Forelimb muscle (tissue), 1 donor: ENCODE results near the gene ARL6IP5. TPM values are rescaled to one million over a fixed set of nuclear protein-coding genes. Genes with fewer than 3 reads are reported as not detected.
A peak's percentile ranks its signal among the peaks of the same experiment; 100 is the strongest.

Experiments
- DNase-seq: peaks from one replicate; pipeline ENCODE4 v3.0.0-alpha.2; 2013; ENCODE audit warnings: low read depth
- polyA plus RNA-seq: library from polyadenylated mRNA; unstranded; fragments of 120-200 nt; gene quantifications from one replicate; pipeline ENCODE4 v1.2.1, GENCODE V29; 2013; ENCODE audit not compliant: insufficient read length

Gene ARL6IP5, protein sequence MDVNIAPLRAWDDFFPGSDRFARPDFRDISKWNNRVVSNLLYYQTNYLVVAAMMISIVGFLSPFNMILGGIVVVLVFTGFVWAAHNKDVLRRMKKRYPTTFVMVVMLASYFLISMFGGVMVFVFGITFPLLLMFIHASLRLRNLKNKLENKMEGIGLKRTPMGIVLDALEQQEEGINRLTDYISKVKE
- 121 TPM for polyA plus RNA-seq

DNA sequence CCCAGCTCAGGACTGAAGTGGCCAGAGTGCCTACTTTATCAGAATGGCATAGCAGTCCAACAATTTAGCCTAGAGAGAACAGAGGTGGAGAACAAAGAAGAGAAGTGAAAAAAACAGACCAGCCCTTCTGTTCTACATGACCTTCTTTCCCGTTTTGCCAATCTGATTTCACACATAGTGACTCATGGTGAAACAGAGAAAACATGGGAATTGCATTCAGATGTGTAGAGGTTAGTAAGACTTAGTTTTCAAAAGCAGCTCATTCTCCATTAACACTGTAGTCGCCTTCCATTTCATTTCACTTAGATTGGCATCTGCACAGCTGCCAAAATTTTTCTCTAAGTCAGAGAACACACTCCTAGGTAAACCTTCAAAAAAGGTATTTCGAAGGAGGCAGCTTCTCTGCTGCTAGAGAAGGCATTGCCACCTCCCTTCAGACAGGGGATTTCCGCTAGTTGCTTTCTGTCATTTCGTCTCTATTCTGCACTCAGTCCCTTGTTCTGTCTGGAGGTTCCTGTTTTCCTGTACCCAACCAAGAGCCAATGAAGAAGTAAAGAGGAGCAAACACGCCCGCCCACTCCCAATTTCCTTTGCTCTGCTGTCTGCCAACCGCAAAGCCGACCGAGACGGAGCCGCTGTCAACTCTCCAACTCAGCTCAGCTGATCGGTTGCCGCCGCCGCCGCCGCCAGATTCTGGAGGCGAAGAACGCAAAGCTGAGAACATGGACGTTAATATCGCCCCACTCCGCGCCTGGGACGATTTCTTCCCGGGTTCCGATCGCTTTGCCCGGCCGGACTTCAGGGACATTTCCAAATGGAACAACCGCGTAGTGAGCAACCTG lies at the start of gene ARL6IP5:
Gene ARL6IP5, plus strand, starts transcription at position 612 of the 842 bp plus-strand sequence. Its CDS starts 111 bp downstream, at position 723.
- DNase-seq: peak; percentile 87

DNA sequence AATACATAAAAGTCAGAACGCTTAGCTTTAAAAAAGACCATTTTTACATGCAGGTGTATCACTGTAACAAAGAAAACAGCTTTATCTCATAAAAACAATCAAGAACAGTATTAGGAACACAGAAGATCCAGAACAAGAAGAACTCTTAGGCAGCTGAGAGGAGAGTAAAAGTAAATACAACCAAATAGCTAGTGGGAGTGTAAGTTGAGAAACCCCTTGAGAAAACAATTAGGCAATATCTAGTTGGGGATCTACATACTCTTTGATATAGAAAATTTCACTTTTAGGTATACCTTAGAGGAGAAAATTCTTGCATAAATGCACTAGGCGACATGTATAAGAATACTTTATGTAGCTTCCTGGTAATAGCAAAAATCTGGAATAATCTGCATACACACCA lies 40.1 kb upstream of the ARL6IP5 start:
- no peak for DNase-seq

DNA sequence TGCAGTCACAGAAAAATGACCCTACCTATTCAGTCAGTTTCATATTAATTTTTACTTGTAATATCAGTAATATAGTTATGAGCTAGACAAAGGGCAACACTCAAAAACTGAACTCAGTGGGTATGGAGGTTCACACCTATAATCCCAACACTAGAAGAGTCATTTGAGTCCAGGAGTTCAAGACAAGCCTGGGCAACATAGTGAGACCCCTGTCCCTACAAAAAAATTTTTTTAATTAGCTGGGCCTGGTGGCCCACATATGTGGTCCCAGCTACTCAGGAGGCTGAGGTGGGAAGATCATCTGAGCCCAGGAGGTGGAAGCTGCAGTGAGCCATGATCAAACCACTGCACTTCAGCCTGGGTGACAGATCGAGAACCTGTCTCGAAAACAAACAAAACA lies 35.7 kb upstream of the ARL6IP5 start:
- no peak for DNase-seq

DNA sequence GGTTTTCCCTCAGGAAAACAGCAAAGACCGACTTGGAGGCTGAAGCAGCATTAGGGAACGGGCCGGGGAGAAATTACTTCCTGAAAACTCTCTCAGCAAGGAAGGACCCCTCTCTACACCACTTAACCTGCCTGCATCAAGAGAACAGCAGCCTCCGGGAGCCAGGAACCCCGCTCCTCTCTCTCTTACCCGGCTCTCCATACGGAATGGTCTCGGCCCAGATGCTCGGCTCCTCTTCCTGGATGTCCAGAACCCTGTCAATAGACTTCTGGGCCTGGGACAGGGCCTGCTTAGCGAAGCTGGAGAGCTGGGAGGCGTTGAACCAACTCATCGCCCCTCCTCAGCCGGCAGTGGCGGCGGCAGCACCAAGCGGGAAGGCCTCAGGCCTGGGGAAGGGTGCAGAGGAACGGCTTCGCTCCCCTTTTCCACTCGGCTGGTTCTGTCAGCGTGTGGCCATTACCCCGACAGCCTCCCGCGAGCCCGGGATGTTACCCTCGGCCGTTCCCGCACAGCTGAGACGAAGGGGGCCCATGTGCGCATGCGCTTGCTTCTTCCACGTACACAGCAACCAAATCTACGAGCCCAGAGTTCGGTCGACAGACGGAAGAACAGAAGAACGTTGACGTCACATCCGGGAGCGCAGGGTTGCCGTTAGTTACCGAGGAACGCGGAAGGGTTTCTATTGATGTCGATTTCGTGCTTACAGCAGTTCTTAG lies 32.8 kb upstream of the ARL6IP5 start, which contains the start of gene TMF1:
Gene TMF1, minus strand, starts transcription at position 578 of the 716 bp plus-strand sequence. Its CDS starts 247 bp downstream, at position 331.
- peak; percentile 99 for DNase-seq

DNA sequence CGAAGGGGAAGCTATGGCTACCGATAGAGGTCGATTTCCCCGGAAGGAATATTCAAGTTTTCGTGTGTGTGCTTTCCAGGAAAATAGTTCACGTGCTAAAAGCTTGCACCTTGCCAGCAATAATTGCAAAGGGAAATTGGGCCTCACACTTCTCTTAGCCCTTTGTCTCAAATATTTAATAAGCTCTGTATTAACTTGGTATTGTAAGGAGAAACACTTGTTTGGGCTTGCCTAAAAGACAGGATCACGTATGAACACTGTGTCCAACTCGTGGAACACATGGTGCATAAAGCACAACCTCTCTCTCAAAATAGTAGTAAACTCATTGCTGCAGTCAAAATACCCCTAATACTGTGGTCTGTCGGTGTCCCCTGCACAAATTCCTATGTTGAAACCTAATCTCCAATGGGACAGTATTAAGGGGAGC lies 32.3 kb upstream of the ARL6IP5 start:
- no peak for DNase-seq

DNA sequence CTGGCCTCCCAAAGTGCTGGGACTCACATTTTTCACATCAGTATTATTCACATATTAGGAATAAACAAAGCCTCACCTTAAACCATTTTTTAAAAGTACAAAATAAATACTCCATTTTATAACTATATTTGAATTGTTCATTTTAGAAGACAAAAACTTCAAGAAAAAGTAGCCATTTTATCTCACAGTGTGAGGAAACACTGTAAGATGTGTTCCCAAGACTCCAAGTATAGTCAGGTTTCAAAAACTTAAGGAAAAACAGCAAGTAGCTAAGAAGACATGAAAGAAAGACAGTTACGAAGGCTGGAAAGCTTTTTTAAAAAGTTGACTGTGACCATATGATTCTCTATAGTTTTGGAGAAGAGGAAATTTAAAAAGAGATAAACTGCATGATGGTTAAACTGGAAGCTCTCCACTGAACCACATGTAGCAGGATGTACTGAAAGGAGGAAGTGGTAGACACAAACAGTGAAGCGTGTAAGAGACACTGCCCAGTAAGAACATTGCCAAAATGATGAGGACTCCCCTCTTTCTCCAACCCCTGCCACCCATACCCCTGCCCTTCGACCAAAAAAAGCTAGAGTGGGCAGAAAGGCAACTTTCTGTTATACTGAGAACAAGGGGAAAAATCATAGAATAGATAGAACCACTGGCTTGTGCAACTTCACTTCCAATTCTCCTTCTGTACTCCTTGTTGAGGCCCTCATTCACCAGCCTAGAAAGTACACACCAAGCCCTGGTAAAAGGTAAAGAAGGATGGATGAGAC lies 26.4 kb upstream of the ARL6IP5 start:
- DNase-seq: no peak

DNA sequence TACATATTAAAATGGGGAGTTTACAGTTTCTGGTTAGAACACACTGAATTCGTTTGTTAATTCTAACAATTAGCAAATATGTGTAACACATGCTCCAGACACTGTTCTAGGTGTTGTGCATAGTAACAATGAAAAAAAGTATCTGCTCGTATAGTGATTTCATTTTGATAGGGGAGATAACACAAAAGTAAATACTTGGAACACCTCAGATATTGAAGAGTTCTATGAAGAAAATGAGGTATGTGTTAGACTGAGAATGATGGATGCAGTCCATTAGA lies 25.9 kb upstream of the ARL6IP5 start:
- DNase-seq: no peak

DNA sequence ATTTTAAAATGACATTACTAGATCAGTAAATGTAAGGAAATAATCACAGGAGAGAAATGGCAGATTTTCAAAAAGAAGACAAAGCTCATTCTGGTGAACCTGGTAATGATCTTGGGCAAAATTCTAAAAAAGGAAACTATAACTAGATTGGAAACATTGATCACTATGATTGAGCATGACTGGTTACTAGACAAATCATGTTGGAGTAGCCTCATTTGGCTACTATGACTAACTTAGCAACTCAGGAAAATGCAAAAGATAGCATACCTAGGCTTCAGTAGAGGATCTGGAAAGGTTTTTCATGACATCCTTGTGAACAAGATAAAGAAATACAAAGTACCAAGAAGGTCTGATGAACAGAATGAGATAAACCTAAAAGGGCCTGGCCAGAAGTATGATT lies 25.0 kb upstream of the ARL6IP5 start:
- no peak for DNase-seq

DNA sequence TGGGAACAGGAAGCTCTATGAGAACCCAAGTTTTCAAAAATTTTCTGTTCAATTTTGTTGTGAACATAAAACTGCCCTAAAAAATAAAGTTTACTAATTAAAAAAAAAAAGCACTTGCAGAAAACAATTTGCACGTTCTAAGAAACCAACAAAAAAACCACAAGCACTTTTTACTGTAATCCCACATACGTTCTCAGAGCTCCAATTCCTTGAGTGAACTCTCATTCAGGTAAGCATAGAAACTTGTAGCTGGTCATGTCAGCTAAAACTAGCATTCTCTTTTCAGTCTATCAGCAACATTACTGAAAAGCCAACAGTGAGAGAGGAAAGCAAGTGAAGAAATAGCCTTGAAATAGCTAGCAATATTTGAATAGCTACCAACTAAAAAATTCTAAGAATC lies 21.1 kb upstream of the ARL6IP5 start:
- DNase-seq: no peak

DNA sequence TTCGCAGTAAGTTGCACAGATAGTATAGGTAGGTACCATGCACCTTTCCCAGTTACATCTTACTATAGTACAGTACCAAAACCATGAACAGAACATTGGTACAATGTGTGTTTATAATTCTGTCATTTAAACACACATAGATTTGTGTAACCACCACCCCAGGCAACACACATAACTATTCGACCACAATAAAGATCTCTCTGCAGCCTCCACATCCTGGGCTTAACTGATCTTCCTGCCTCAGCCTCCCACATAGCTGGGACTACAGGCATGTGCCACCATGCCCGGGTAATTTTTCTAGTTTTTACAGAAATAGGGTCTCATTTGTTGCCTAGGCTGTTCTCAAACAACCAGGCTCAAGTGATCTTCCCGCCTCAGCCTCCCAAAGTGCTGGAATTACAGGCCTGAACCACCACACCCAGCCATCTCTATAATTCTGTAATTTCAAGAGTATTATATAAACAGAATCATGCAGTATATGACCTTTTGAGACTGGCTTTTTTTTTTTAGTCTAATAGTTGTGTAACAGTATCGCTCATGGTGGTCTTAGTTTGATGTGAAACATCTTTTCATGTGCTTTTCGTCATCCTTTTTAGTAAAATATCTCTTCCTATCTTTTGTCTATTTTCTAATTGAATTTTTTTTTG lies 19.3 kb upstream of the ARL6IP5 start:
- DNase-seq: no peak

DNA sequence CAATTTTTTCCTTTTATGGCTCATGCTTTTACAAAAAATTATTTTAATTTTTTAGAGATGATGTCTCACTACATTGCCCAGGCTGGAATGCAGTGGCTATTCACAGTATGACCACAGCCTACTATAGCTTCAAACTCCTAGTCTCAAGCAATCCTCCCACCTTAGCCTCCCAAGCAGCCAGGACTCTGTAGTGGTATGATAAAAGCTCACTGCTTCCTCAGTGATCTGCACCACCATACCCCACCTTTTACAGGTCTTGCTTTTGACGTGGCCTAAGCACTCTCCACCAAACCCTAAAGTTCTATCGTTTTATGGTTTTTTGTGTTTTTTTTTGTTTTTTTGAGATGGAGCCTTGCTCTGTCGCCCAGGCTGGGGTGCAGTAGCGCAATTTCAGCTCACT lies 18.6 kb upstream of the ARL6IP5 start:
- DNase-seq: no peak

DNA sequence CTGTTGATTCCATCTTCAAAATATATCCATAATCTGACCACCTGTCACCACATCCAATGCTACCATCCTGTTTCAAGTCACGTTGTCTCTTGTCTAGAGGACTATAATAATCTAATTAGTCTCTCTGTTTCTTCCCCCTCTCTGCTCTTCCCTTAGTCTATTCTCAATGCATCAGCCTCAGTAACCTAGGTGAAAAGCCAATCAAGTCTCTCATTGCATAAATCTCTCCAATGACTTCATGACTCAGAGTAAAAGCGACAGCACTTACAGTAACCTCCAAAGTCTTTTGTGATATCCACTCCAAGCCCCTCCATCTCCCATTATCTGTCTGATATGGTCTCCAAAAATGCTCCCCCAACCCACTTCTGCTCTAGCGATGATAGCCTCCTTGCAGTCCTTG lies 11.8 kb upstream of the ARL6IP5 start:
- DNase-seq: no peak

DNA sequence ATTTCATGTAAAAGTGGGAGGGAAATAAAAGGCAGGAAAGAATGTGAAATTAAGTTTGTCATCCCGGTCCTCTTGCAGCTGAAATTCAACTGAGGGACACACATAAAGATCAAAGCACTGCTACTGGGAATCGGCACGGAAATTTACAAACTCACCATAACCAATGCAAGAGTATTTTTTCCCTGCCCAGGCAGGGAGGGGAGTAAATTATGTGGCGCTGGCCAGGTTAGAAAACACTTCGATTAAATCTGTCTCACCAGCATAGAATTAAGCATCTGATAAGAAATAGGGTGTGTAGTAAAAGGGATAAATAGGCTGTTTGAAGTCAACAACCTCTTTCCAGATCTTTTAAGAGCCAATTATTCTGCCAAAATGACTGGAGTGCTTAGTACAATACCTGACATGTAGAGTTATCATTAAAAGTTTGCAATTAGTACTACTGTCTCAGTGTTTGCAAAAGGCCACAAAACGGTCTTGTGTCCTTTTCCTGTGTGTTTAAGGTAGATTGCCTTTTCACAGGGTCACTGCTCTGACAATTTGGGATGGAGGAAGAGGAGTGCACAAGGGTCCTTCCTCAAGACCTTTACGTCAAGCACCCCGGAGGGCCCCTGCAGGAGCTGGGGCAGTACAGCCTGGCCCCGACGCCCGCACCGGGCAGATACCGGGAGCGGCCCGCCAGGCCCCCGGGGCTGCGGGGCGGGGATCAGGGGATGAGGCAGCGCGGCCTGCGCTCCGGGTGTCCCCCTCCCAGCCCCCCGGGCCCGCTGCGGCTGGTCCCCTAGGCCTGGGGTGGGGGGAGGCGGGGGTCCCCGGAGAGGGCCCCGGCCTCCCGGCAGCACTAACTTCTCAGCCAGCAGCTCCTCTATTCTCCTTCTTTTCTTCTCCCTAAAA lies 5.2 kb upstream of the ARL6IP5 start:
- no peak for DNase-seq

DNA sequence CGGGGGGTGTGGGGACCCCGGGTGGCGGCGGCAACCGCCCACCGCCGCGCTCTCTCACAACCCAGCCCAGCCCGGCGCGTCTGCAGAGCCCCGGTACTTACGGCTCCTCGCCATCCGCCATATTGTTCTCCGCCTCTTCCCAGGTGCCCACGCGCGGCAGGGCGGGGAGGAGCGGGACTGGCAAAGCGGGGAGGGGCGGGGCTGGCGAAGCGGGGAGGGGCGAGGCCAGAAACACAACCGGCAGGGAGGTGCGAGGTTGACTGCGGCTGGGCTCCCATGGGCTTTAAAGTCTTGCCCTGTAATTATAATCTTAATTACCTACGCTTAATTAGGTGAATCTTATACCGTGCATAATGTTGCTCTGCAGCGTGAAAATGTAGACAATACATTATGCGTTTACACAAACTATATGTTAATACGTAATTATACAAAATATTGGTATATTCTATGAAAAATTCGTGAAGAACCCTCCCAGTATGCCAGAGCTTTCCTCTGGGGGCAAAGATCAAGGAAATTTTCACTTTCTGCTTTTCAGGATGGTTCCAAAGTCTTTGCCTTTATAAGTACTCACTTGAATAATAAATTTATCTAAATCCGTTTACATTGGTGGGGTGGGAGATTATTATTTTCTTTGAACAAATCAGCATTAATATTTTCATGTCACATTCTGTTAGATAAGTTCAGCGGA lies 4.4 kb upstream of the ARL6IP5 start, which contains the start of gene UBA3:
Gene UBA3, minus strand, starts transcription at position 133 of the 688 bp plus-strand sequence. Its CDS starts 12 bp downstream, at position 121.
- no peak for DNase-seq

DNA sequence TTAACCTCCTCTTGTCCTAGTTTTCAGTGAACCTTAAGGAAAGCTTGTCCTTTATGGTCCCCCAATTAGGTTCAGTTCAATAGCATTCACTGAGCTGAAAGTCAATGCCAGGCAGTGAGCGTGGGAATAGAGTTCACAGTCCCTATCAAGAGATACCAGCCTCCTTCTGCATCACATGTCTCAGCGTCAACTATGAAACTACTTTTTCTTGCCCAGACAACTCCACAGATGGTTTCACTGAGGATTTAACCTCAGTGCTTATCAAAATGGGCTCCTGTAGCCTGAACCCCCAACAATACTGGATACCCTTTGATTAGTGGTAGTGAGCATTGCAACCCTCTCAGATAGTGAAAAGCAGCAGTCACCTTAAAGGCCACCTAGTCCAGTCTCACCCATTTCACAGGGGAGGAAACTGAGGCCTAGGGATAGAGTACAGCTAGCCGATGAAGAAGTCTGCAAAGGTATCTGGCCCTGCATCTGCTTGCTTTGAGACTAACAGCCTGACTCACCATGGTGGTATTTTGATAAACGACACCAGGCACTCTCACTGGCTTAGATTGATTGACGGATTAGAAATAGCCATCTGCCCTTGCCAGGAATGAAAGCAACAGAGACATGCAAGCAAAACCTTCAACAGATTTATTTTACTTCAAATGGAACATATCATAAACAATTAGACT lies 3.0 kb upstream of the ARL6IP5 start:
- no peak for DNase-seq

DNA sequence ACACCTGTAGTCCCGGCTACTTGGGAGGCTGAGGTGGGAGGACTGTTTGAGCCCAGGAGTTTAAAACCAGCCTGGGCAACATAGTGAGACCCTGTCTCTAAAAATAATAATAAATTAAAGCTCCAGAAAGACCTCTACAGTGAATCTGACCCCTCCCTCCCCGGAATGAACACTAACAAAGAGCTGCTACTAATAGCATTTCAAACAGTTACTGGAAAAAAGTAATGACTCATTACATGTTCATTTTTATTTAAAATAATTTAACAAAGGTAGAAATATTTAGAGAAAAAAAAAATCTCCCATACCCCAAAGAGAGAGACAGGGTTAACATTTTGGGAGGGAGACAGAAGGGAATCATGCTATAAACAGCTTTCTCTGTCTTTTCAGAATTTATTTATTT lies 2.4 kb upstream of the ARL6IP5 start:
- DNase-seq: no peak

DNA sequence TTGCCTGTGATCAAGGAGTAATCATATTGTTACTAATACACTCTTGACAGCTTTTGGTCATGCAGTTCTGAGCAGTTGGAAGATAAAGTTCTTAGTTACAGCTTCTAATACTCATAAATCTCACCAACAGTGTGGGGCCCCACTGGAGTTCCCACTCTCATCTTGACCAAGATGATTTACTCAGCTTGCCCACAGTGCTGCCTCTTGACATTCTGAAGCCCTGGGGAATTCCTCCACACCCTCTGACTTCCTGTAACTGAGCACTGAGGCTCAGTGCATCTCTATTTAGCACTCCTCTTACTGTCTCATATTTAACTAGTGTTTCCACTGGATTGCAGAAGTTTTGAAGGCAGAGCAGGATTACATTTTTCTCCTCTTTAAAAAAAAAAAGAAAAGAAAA lies 1.9 kb upstream of the ARL6IP5 start:
- no peak for DNase-seq

DNA sequence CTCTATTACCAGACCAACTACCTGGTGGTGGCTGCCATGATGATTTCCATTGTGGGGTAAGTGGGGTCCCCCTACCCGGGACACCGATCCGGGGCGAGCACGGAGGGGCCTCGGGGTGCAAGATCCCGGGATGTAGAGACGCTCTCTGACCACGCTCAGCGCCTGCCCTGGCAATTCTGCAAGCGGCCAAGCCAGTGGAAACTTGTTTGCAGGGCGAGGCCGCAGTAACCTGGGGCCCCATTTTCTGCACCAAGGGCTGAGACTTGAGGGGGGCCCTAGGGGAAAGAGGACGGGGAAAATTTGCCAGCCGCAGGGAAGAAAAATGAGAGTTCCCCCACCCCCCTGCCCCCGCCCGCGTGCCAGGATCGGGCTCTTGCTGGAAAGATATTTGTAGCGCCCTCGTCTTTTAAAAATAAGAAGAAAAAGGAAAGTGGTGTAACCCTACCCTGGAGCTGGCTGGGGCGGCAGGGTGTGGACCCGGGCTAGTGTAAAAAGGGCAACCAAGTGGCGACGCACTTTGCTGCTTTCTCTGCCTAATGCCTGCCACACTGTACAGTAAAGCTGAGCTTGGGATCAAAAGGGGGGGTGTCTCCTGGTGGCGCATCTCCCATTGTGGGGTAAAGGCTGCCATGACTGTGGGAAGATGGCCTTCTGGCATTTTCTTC lies 563 bp downstream of the ARL6IP5 start:
- no peak for DNase-seq
